ES-I3 (cell line): ENCODE results near the gene IER5L.
A peak's percentile ranks its signal among the peaks of the same experiment; 100 is the strongest.

Experiments
- H3K36me3 ChIP-seq: 2 replicates; pipeline ENCODE4 v1.6.1; 2013; ENCODE audit warnings: mild to moderate bottlenecking, low read length, control low read depth, moderate library complexity; ENCODE audit not compliant: insufficient read depth
- H3K4me1 ChIP-seq: 2 replicates; pipeline ENCODE4 v1.6.1; 2013; ENCODE audit warnings: mild to moderate bottlenecking, control low read depth, low read length; ENCODE audit not compliant: insufficient read depth
- H3K9ac ChIP-seq: 2 replicates; pipeline ENCODE4 v1.6.1; 2013; ENCODE audit warnings: low read depth, mild to moderate bottlenecking, low read length, moderate library complexity
- H3K9me3 ChIP-seq: 2 replicates; pipeline ENCODE4 v1.6.1; 2013; ENCODE audit warnings: mild to moderate bottlenecking, low read length, moderate library complexity; ENCODE audit not compliant: control insufficient read depth, insufficient read depth

Gene IER5L

DNA sequence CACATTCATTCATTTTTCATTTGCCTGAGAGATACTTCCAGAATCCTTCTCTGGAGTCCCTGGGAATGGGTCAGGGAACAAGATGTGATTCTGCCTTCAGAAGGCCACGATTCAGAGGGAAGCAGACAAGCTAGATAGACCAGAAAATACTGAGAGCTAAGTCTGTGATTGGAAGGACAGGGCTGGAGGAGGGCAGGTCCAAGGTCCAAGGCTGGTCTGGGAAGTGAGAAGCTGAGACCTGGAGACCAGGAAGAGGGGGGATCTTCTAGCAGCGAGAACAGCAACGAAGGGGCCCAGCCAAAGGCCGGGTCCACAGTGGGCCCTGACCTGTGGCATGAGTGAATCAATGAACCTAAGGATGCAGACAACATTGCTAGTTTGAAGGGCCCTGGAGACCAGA is 4.1 kb upstream of the IER5L start:
- Histone ChIP-seq H3K36me3 (no peaks in the 10 kb centered on the region), H3K4me1 (peaks cover 5% of the 10 kb centered on the region; the same call in 1 of the 2 replicates), H3K9me3 (no peaks in the 10 kb centered on the region), H3K9ac (no peak overlapping the region)

- H3K36me3 ChIP-seq = no peaks in the 10 kb centered on the region
- H3K4me1 ChIP-seq = peaks cover 5% of the 10 kb centered on the region; the same call in 1 of the 2 replicates
- no peak overlapping the region for H3K9ac ChIP-seq
- H3K9me3 ChIP-seq = no peaks in the 10 kb centered on the region
Measured at GRCh38 chr9:129181246-129181645, 3.2 kb upstream of the IER5L start.

GRCh38 chr9:129178568-129179382 is 714 bp upstream of the IER5L start:
- Histone ChIP-seq H3K9me3 (no peaks in the 10 kb centered on the region), H3K36me3 (no peaks in the 10 kb centered on the region), H3K9ac (peak overlapping the region; percentile 22; the same call in 1 of the 2 replicates), H3K4me1 (peaks cover 5% of the 10 kb centered on the region; the same call in 1 of the 2 replicates)

- peaks cover 15% of the 10 kb centered on the region; the same call in 1 of the 2 replicates for H3K4me1 ChIP-seq
- H3K9ac ChIP-seq = peak overlapping the region; percentile 71; the same call in 1 of the 2 replicates
- no peaks in the 10 kb centered on the region for H3K36me3 ChIP-seq
- no peaks in the 10 kb centered on the region for H3K9me3 ChIP-seq
Measured at GRCh38 chr9:129177443-129177790, 644 bp downstream of the IER5L start.

GRCh38 chr9:129176701-129177442 is 1.2 kb downstream of the IER5L start:
- Histone ChIP-seq H3K9ac (peak overlapping the region; percentile 84; the same call in 1 of the 2 replicates), H3K36me3 (no peaks in the 10 kb centered on the region), H3K9me3 (no peaks in the 10 kb centered on the region), H3K4me1 (peaks cover 15% of the 10 kb centered on the region; the same call in 1 of the 2 replicates)

GRCh38 chr9:129175825-129176633 is 2.0 kb downstream of the IER5L start:
- Histone ChIP-seq H3K9me3 (no peaks in the 10 kb centered on the region), H3K9ac (peak overlapping the region; percentile 84), H3K36me3 (no peaks in the 10 kb centered on the region), H3K4me1 (peaks cover 15% of the 10 kb centered on the region; the same call in 1 of the 2 replicates)

DNA sequence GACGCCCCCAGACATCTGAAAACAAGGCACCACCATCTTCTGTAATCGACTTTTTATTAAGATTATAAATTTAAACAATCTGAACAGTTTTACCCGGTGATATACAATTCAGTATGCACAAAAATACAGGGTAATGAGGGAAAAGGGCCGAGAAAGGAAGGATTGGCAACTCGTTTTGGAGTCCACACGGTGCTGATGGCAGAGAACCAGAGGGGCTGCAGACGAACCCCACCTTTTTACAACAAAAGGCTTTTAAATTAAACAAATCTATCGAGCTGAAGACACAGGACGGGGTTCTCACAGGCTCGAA is 2.6 kb downstream of the IER5L start:
- H3K36me3 ChIP-seq = no peaks in the 10 kb centered on the region
- peak overlapping the region; percentile 84; the same call in 1 of the 2 replicates for H3K9ac ChIP-seq
- H3K9me3 ChIP-seq = no peaks in the 10 kb centered on the region
- H3K4me1 ChIP-seq = peaks cover 15% of the 10 kb centered on the region; the same call in 1 of the 2 replicates

- H3K36me3 ChIP-seq = no peaks in the 10 kb centered on the region
- H3K4me1 ChIP-seq = peaks cover 15% of the 10 kb centered on the region; the same call in 1 of the 2 replicates
- H3K9ac ChIP-seq = peak overlapping the region; percentile 84
- no peaks in the 10 kb centered on the region for H3K9me3 ChIP-seq
Measured at GRCh38 chr9:129174724-129175514, 3.1 kb downstream of the IER5L start.

DNA sequence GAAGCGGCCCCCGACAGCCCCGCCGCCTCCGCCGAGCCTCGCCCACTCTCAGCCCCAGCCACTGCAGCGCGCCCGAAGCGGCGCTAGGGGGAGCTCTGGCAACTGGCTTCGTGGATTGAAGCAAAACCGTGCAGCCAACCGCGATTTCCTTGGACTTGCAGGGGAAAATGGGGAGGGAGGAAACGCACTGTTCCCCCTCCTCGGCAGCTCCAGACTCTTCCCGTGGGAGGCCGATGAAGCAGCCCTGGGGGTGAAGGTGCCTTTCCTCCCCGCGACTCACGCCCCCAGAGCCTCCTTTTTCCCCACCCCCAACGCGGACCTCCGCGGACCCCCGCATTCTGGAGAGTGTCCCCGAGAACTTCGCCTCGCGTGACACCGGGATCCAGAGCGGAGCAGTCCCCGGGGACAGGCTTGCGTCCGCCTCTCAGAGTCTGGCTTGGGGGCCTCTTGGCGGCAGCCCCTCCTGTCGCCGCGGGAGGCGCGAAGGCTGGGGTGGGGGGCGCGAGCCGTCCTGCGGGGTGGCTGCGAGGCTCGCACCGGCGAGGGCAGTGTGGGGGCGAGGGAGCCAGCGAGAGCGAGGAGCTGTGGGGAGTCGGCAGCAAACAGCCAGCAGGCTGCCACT is 3.8 kb downstream of the IER5L start:
- Histone ChIP-seq H3K9me3 (no peaks in the 10 kb centered on the region), H3K4me1 (peaks cover 10% of the 10 kb centered on the region; the same call in 1 of the 2 replicates), H3K36me3 (no peaks in the 10 kb centered on the region), H3K9ac (peak overlapping the region; percentile 84)

GRCh38 chr9:129173296-129174101 is 4.6 kb downstream of the IER5L start:
- no peaks in the 10 kb centered on the region for H3K36me3 ChIP-seq
- H3K9me3 ChIP-seq = no peaks in the 10 kb centered on the region
- H3K9ac ChIP-seq = peak overlapping the region; percentile 84; the same call in 1 of the 2 replicates
- H3K4me1 ChIP-seq = peaks cover 10% of the 10 kb centered on the region; the same call in 1 of the 2 replicates

GRCh38 chr9:129172816-129173215 is 5.2 kb downstream of the IER5L start:
- Histone ChIP-seq H3K9ac (no peak overlapping the region), H3K36me3 (no peaks in the 10 kb centered on the region), H3K4me1 (peaks cover 14% of the 10 kb centered on the region), H3K9me3 (no peaks in the 10 kb centered on the region)

DNA sequence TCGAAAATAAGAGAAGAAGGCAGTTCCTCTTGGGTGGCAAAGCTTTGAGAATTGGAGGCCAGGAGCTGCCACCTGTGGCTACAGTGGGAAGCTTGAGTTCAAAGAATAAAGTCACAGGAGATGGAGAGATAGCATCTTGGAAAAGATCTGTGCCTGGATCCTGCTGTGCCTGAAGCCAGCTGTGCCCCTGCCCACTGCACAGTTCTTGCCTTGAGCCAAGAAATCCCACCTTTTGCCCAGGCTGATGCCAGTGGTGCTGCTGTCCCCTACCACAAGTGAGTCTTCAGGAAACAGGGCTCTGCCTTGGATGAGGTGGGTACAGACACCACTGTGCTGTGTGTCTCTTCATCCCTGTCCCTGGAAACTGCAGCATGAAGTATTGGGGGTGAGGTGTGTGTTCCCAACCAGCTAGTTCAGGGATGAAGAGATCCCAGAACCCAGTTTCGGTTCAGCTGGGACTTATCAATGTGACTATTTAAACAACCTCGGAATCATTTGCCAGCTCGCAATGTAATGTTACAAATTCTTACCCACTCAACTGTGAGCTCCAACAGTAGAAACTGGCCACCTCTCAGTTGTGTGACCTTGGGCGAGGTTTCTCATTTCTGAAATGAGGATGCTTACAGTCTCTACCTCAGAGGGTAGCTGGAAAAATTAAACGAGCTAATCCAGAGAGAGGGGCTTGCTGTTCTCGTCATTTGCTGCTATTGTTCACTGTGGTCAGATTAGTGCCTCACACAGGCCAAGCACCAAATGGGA is 5.9 kb downstream of the IER5L start:
- Histone ChIP-seq H3K36me3 (no peaks in the 10 kb centered on the region), H3K9me3 (no peaks in the 10 kb centered on the region), H3K9ac (no peak overlapping the region), H3K4me1 (peaks cover 20% of the 10 kb centered on the region)
